HepG2 (cell line): ENCODE measurements around the gene USP35. TPM values are rescaled to one million over a fixed set of nuclear protein-coding genes. Genes with fewer than 3 reads are reported as not detected.

ENCODE experiments used
- ELF1 ChIP-seq: sonication (generic); formaldehyde crosslinking; IDR thresholded peaks from 2 replicates; pipeline ENCODE4 v1.4.0; 2020; ENCODE audit warnings: missing genetic modification reagents
- MYC ChIP-seq: sonication (generic); formaldehyde crosslinking; IDR thresholded peaks from 2 replicates; pipeline ENCODE4 v1.9.0; 2021; ENCODE audit warnings: missing genetic modification reagents, borderline replicate concordance
- MYPOP ChIP-seq: sonication (generic); formaldehyde crosslinking; IDR thresholded peaks from 2 replicates; pipeline ENCODE4 v1.8.1; 2023; ENCODE audit warnings: mild to moderate bottlenecking, moderate library complexity, missing genetic modification reagents
- NCOA1 ChIP-seq: sonication (generic); formaldehyde crosslinking; IDR thresholded peaks from 2 replicates; pipeline ENCODE4 v1.9.0; 2021; ENCODE audit warnings: missing genetic modification reagents
- NR0B2 ChIP-seq: sonication (generic); formaldehyde crosslinking; IDR thresholded peaks from 2 replicates; pipeline ENCODE4 v1.4.0; 2020; ENCODE audit warnings: mild to moderate bottlenecking, missing genetic modification reagents
- PRDM4 ChIP-seq: sonication (generic); formaldehyde crosslinking; IDR thresholded peaks from 2 replicates; pipeline ENCODE4 v1.9.0; 2021; ENCODE audit warnings: missing genetic modification reagents, borderline replicate concordance
- SMAD3 ChIP-seq: sonication (generic); formaldehyde crosslinking; IDR thresholded peaks from 2 replicates; pipeline ENCODE4 v1.4.0; 2020; ENCODE audit warnings: missing genetic modification reagents
- ZBTB10 ChIP-seq: sonication (generic); formaldehyde crosslinking; IDR thresholded peaks from 2 replicates; pipeline ENCODE4 v1.4.0; 2020; ENCODE audit warnings: missing genetic modification reagents, borderline replicate concordance
- ZBTB20 ChIP-seq: sonication (generic); formaldehyde crosslinking; IDR thresholded peaks from 2 replicates; pipeline ENCODE4 v1.8.1; 2023; ENCODE audit warnings: missing genetic modification reagents, low read depth, mild to moderate bottlenecking, borderline replicate concordance
- ZBTB39 ChIP-seq: sonication (generic); formaldehyde crosslinking; IDR thresholded peaks from 2 replicates; pipeline ENCODE4 v1.5.0; 2020; ENCODE audit warnings: missing genetic modification reagents
- ZBTB49 ChIP-seq: sonication (generic); formaldehyde crosslinking; IDR thresholded peaks from 2 replicates; pipeline ENCODE4 v1.4.0; 2020; ENCODE audit warnings: missing genetic modification reagents, borderline replicate concordance
- ZNF234 ChIP-seq: sonication (generic); formaldehyde crosslinking; conservative IDR thresholded peaks from 2 replicates; pipeline ENCODE4 v1.5.1; 2020; ENCODE audit warnings: mild to moderate bottlenecking, missing genetic modification reagents
- ZNF512 ChIP-seq: sonication (generic); formaldehyde crosslinking; IDR thresholded peaks from 2 replicates; pipeline ENCODE4 v1.4.0; 2020; ENCODE audit warnings: mild to moderate bottlenecking, missing genetic modification reagents
- ZNF564 ChIP-seq: sonication (generic); formaldehyde crosslinking; IDR thresholded peaks from 2 replicates; pipeline ENCODE4 v1.8.1; 2023; ENCODE audit warnings: mild to moderate bottlenecking, missing genetic modification reagents
- polyA plus RNA-seq, 8 experiments: library from polyadenylated mRNA; depleted of rRNA in 3 of 8; stranded (reverse) in 7 of 8; unstranded in 1 of 8; fragments of >200 nt; fragmentation: Illumina TruSeq in 4 of 8; extraction: Trizol in 4 of 8; gene quantifications; 2 replicates each; pipeline versions ENCODE4 v1.2.1 to v1.2.3, GENCODE V29; 2011 to 2016; ENCODE audit warnings: low read depth in 4 of 8, missing spikeins in 1 of 8, mixed read lengths in 1 of 8; ENCODE audit not compliant: insufficient read depth in 1 of 8
- total RNA-seq, 5 experiments: library from RNA; depleted of rRNA; stranded (reverse); fragments of >200 nt; fragmentation: Illumina TruSeq; extraction: Trizol; gene quantifications; 2 replicates each; pipeline ENCODE4 v1.2.3, GENCODE V29; 2016; ENCODE audit warnings: low read depth in 1 of 5

Gene USP35
- total and polyA plus RNA-seq, 2 of the 13 experiments (the other 11 are each of a cell fraction or from before 2014, with no cell fraction given) = 4.6 to 7.7 TPM

GRCh38 chr11:78170874-78171549, 17.7 kb upstream of the USP35 start (continued):
- no peak for TF ChIP-seq ZBTB10
- TF ChIP-seq ZBTB20 (CRISPR knock-in tag) = no peak
- TF ChIP-seq ZNF512 (CRISPR knock-in tag) = no peak
- no peak for TF ChIP-seq ZNF234
- TF ChIP-seq ZBTB49 = no peak
- TF ChIP-seq MYC (CRISPR knock-in tag) = no peak
- TF ChIP-seq MYPOP = no peak
- 0 out of 2 replicates have a peak, but pooled peaks have one; percentile 24 for TF ChIP-seq ELF1
- TF ChIP-seq ZBTB39 = no peak
- TF ChIP-seq SMAD3 (CRISPR knock-in tag) = 0 out of 2 replicates have a peak, but pooled peaks have one; percentile 33
- TF ChIP-seq NR0B2 = no peak
- TF ChIP-seq NCOA1 (CRISPR knock-in tag) = no peak
- no peak for TF ChIP-seq PRDM4 (CRISPR knock-in tag)
- no peak for TF ChIP-seq ZNF564 (CRISPR knock-in tag)
